Erythroblast (primary cell): ENCODE data around the gene HEMK1.

ENCODE experiments used
- DNase-seq, 2 experiments: peaks; one replicate each; lab custom pipeline; 2025; lab: John Stamatoyannopoulos, UW
- GATA1 ChIP-seq: IDR thresholded peaks from 2 replicates; pipeline ENCODE4 v1.6.1; 2011; ENCODE audit warnings: low read depth, mild to moderate bottlenecking, control low read depth, low read length, moderate library complexity
- POLR2A ChIP-seq: IDR thresholded peaks from 2 replicates; pipeline ENCODE4 v1.6.1; 2011; ENCODE audit warnings: mild to moderate bottlenecking, low read length

Gene HEMK1

GRCh38 chr3:50533807-50534461 lies 35.4 kb upstream of the HEMK1 start:
- DNase-seq = no peak
- no peak for TF ChIP-seq POLR2A
- no peak for TF ChIP-seq GATA1

- DNase-seq = no peak
- no peak for TF ChIP-seq GATA1
- TF ChIP-seq POLR2A = no peak
These were observed 34.5 kb upstream of the HEMK1 start for GRCh38 chr3:50534681-50535330.

GRCh38 chr3:50536471-50537180 lies 32.7 kb upstream of the HEMK1 start:
- DNase-seq = peak; percentile 22 to 29
- no peak for TF ChIP-seq POLR2A
- no peak for TF ChIP-seq GATA1

GRCh38 chr3:50537421-50538129 lies 31.7 kb upstream of the HEMK1 start:
- TF ChIP-seq POLR2A (no peak), GATA1 (no peak)
- peak in 1 of 2 experiments; percentile 41 for DNase-seq

GRCh38 chr3:50539356-50540286 lies 29.7 kb upstream of the HEMK1 start:
- DNase-seq = peak; percentile 95
- TF ChIP-seq POLR2A = peak; percentile 10
- TF ChIP-seq GATA1 = no peak

- TF ChIP-seq GATA1 (no peak), POLR2A (no peak)
These were observed 26.9 kb upstream of the HEMK1 start for GRCh38 chr3:50542177-50543034.

GRCh38 chr3:50545781-50546180 lies 23.5 kb upstream of the HEMK1 start:
- no peak for DNase-seq
- TF ChIP-seq POLR2A = no peak
- TF ChIP-seq GATA1 = no peak

More at GRCh38 chr3:50542177-50543034, 26.9 kb upstream of the HEMK1 start:
- peak; percentile 59 to 83 for DNase-seq

GRCh38 chr3:50549226-50549625 lies 20.1 kb upstream of the HEMK1 start:
- no peak for DNase-seq
- no peak for TF ChIP-seq GATA1
- TF ChIP-seq POLR2A = no peak

- TF ChIP-seq POLR2A (no peak), GATA1 (no peak)
- DNase-seq = peak; percentile 60 to 82
These were observed 19.1 kb upstream of the HEMK1 start for GRCh38 chr3:50550079-50550736.

- TF ChIP-seq GATA1 (no peak), POLR2A (no peak)
- no peak for DNase-seq
These were observed 18.2 kb upstream of the HEMK1 start for GRCh38 chr3:50551054-50551659.
